ENCODE results near the gene KRTAP5-1. TPM values are rescaled to one million over a fixed set of nuclear protein-coding genes. Genes with fewer than 3 reads are reported as not detected.

Gene KRTAP5-1
- total and polyA plus RNA-seq, 4 donors = not detected

DNA sequence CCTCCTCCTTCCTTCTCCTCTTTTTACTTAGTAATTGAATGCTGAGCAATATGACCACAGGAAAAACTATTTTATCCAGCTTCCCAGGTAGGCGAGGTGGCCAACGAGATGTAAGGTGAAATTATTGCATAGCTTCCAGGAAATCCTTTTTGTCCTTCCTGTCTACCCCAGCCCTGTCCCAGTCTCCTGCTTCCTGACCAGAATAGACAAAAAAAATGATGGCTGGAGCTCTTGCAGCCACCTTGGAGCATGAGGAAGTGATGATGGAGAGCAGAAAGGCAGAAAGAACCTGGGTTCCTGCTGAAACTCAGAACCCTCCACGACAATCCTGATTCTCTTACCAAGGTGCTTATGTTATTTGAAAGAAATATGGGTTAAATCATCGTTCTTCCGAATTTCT is 46.9 kb downstream of the KRTAP5-1 start:
- H3K27me3 ChIP-seq (ENCODE audit: control insufficient read depth in 3 of 3, insufficient read depth in 3 of 3, low read length in 2 of 3) = peaks cover 0 to 7% (median 4%) of the 10 kb centered on the region in 3 donors
- H3K4me1 ChIP-seq (ENCODE audit: control insufficient read depth in 5 of 5, insufficient read depth in 5 of 5, low read length in 5 of 5) = peaks cover 0 to 21% (median 3%) of the 10 kb centered on the region in 5 donors
- TF ChIP-seq, protein P1, sequence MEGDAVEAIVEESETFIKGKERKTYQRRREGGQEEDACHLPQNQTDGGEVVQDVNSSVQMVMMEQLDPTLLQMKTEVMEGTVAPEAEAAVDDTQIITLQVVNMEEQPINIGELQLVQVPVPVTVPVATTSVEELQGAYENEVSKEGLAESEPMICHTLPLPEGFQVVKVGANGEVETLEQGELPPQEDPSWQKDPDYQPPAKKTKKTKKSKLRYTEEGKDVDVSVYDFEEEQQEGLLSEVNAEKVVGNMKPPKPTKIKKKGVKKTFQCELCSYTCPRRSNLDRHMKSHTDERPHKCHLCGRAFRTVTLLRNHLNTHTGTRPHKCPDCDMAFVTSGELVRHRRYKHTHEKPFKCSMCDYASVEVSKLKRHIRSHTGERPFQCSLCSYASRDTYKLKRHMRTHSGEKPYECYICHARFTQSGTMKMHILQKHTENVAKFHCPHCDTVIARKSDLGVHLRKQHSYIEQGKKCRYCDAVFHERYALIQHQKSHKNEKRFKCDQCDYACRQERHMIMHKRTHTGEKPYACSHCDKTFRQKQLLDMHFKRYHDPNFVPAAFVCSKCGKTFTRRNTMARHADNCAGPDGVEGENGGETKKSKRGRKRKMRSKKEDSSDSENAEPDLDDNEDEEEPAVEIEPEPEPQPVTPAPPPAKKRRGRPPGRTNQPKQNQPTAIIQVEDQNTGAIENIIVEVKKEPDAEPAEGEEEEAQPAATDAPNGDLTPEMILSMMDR (IDR thresholded peaks at IDR 0.05; ENCODE audit: control extremely low read depth, extremely low read depth) = no peak
- no peak overlapping the region for H3K4me3 ChIP-seq
- no peak overlapping the region for H3K27ac ChIP-seq (ENCODE audit: low read depth in 1 of 2, low read length in 1 of 2)
- H3K9me3 ChIP-seq (ENCODE audit: control insufficient read depth in 4 of 4, insufficient read depth in 3 of 4, low read length in 3 of 4) = no peaks in the 10 kb centered on the region
- no peak for DNase-seq
- H3K36me3 ChIP-seq (ENCODE audit: control insufficient read depth in 4 of 4, insufficient read depth in 4 of 4, low read length in 4 of 4) = peaks cover 0 to 6% (median 0%) of the 10 kb centered on the region in 4 donors
- H3K9ac ChIP-seq (ENCODE audit: insufficient read depth in 1 of 2, low read length in 2 of 2) = no peak overlapping the region
- 79 to 80% methylated on average over 5 of the region's 5 CpGs for WGBS, 2 donors
- no peak for ATAC-seq (ENCODE audit: insufficient read depth, low FRiP score)

DNA sequence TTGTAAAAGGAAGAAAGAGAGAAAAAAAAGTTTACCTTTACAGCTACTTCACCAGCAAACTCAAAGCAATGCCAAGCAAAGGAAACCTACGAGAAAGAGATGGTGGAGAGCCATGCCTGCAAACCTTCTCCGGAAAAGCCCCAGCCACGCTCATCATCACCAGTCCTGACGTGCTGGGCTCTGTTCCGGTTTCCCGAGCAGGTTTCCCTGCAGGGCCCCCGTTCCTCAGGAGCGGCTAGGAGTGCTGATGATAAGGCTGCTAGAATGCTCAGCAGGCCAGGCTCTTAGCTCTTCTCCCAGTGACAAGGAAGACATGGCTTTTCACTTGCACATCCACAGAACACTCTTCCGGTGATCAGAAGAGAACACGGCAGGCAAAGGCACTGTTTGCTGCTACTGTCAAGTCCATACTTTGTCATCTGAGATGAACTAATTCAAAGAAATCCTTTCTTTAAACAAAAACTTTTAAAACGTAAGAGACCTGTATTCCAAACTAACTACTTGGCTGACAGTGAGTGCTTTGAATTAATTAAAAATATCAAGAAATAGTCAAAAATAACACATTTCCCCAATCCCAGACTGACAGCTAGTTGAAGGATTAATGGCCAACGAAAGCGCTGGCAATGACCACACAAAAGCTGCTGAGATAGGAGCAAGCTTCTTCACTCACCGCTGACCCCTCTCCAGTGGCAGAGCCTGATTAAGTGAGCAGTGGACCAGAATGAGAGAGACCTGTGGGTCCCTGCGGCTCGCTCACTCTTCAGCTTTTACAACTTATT is 48.8 kb downstream of the KRTAP5-1 start:
- DNase-seq (no peak), ATAC-seq (ENCODE audit: insufficient read depth, low FRiP score) (no peak)
- H3K9me3 ChIP-seq (ENCODE audit: control insufficient read depth in 4 of 4, insufficient read depth in 3 of 4, low read length in 3 of 4) = no peaks in the 10 kb centered on the region
- H3K9ac ChIP-seq (ENCODE audit: insufficient read depth in 1 of 2, low read length in 2 of 2) = no peak overlapping the region
- H3K27me3 ChIP-seq (ENCODE audit: control insufficient read depth in 3 of 3, insufficient read depth in 3 of 3, low read length in 2 of 3) = peaks cover 0 to 7% (median 4%) of the 10 kb centered on the region in 3 donors
- H3K4me1 ChIP-seq (ENCODE audit: control insufficient read depth in 5 of 5, insufficient read depth in 5 of 5, low read length in 5 of 5) = peaks cover 0 to 36% (median 3%) of the 10 kb centered on the region in 5 donors
- H3K4me3 ChIP-seq = no peak overlapping the region
- TF ChIP-seq, protein P1 (IDR thresholded peaks at IDR 0.05; ENCODE audit: control extremely low read depth, extremely low read depth) = no peak
- H3K36me3 ChIP-seq (ENCODE audit: control insufficient read depth in 4 of 4, insufficient read depth in 4 of 4, low read length in 4 of 4) = peaks cover 0 to 11% (median 0%) of the 10 kb centered on the region in 4 donors
- WGBS, 2 donors = 73 to 78% methylated on average over 16 of the region's 16 CpGs
- H3K27ac ChIP-seq (ENCODE audit: low read depth in 1 of 2, low read length in 1 of 2) = peak overlapping the region in 1 of 2 donors; percentile 41

DNA sequence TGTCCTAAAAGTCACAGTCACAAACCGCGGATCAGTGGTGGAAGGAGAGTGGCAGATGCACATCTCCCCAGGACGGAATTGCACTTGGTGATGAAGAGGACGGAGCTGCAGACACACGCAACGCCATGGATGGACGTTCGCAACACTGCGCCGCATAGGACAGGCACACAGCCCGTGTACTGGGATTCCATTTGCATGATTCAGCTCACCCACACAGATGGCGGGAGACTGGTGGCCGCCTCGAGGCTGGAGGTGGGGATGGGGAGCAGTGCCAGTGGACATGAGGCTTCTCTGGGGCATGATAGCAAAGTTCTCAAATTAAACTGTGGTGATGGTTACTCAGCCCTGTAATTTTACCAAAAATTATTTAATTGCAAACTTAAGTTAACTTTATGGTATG is 50.4 kb downstream of the KRTAP5-1 start:
- ATAC-seq (ENCODE audit: insufficient read depth, low FRiP score) = no peak
- WGBS, 2 donors = 87 to 89% methylated on average over 14 of the region's 14 CpGs
- peaks cover 0 to 4% (median 4%) of the 10 kb centered on the region in 3 donors for H3K27me3 ChIP-seq (ENCODE audit: control insufficient read depth in 3 of 3, insufficient read depth in 3 of 3, low read length in 2 of 3)

More for the DNA sequence above, 50.4 kb downstream of the KRTAP5-1 start:
- H3K9ac ChIP-seq (ENCODE audit: insufficient read depth in 1 of 2, low read length in 2 of 2) = no peak overlapping the region
- TF ChIP-seq, protein P1 (IDR thresholded peaks at IDR 0.05; ENCODE audit: control extremely low read depth, extremely low read depth) = no peak
- no peak for DNase-seq
- peaks cover 0 to 11% (median 0%) of the 10 kb centered on the region in 4 donors for H3K36me3 ChIP-seq (ENCODE audit: control insufficient read depth in 4 of 4, insufficient read depth in 4 of 4, low read length in 4 of 4)
- H3K9me3 ChIP-seq (ENCODE audit: control insufficient read depth in 4 of 4, insufficient read depth in 3 of 4, low read length in 3 of 4) = no peaks in the 10 kb centered on the region
- no peak overlapping the region for H3K4me3 ChIP-seq
- H3K27ac ChIP-seq (ENCODE audit: low read depth in 1 of 2, low read length in 1 of 2) = no peak overlapping the region
- H3K4me1 ChIP-seq (ENCODE audit: control insufficient read depth in 5 of 5, insufficient read depth in 5 of 5, low read length in 5 of 5) = peaks cover 0 to 42% (median 3%) of the 10 kb centered on the region in 5 donors

Other genes with a start within 250 kb of the KRTAP5-1 start
- gene BRSK2, start 195.3 kb downstream of the KRTAP5-1 start, total RNA-seq = under 1 TPM; 0.51 to 0.52 TPM
- gene BRSK2, start 195.3 kb downstream of the KRTAP5-1 start, polyA plus RNA-seq = under 1 TPM; 0.35 to 0.56 TPM
- 10 to 100 TPM; 34.3 to 38.5 TPM for gene MOB2, start 98.5 kb downstream of the KRTAP5-1 start, total RNA-seq
- 10 to 100 TPM; 31.6 to 45.2 TPM for gene MOB2, start 98.5 kb downstream of the KRTAP5-1 start, polyA plus RNA-seq
- gene DUSP8, start 13.0 kb downstream of the KRTAP5-1 start, total RNA-seq = 10 to 100 TPM in 1 of 2 donors, 1 to 10 TPM in 1; 2.0 to 17.0 TPM
- gene DUSP8, start 13.0 kb downstream of the KRTAP5-1 start, polyA plus RNA-seq = 1 to 10 TPM; 3.5 to 9.1 TPM
- gene KRTAP5-2, start 13.0 kb upstream of the KRTAP5-1 start, total RNA-seq = not detected
- under 1 TPM in 1 of 2 donors, not detected in 1; 0.12 TPM for gene KRTAP5-2, start 13.0 kb upstream of the KRTAP5-1 start, polyA plus RNA-seq
- not detected for gene KRTAP5-3, start 23.2 kb upstream of the KRTAP5-1 start, total RNA-seq
- gene KRTAP5-3, start 23.2 kb upstream of the KRTAP5-1 start, polyA plus RNA-seq = not detected
- gene KRTAP5-4, start 36.9 kb upstream of the KRTAP5-1 start, total RNA-seq = not detected
- gene KRTAP5-4, start 36.9 kb upstream of the KRTAP5-1 start, polyA plus RNA-seq = not detected
- not detected for gene KRTAP5-5, start 44.5 kb upstream of the KRTAP5-1 start, total RNA-seq
- not detected for gene KRTAP5-5, start 44.5 kb upstream of the KRTAP5-1 start, polyA plus RNA-seq
- gene KRTAP5-6, start 111.9 kb upstream of the KRTAP5-1 start, total RNA-seq = not detected
- gene KRTAP5-6, start 111.9 kb upstream of the KRTAP5-1 start, polyA plus RNA-seq = not detected
- 10 to 100 TPM in 1 of 2 donors, under 1 TPM in 1; 0.40 to 18.8 TPM for gene IFITM10, start 165.3 kb upstream of the KRTAP5-1 start, total RNA-seq
- gene IFITM10, start 165.3 kb upstream of the KRTAP5-1 start, polyA plus RNA-seq = 1 to 10 TPM in 1 of 2 donors, under 1 TPM in 1; 0.93 to 4.5 TPM
- 1,000 to 10,000 TPM in 1 of 2 donors, 100 to 1,000 TPM in 1; 388 to 2,158 TPM for gene CTSD, start 178.6 kb upstream of the KRTAP5-1 start, total RNA-seq
- 1,000 to 10,000 TPM; 1,739 to 2,177 TPM for gene CTSD, start 178.6 kb upstream of the KRTAP5-1 start, polyA plus RNA-seq
- 10 to 100 TPM in 1 of 2 donors, 1 to 10 TPM in 1; 2.7 to 40.6 TPM for gene SYT8, start 249.7 kb upstream of the KRTAP5-1 start, total RNA-seq
- 10 to 100 TPM; 15.0 to 18.9 TPM for gene SYT8, start 249.7 kb upstream of the KRTAP5-1 start, polyA plus RNA-seq

Measured in lung (tissue), 12 donors.